ENCODE results near the gene DAB2.

DAB2 gene

GRCh38 chr5:39452846-39453245, 28.1 kb upstream of the DAB2 start:
- ChIA-PET POLR2A (no interaction called here), CTCF (interaction anchor here (0.8 kb wide), 1 partner anchor 12 kb away, joined by 3 read pairs; no protein-coding TSS in a partner anchor)
- Histone ChIP-seq H3K27ac (ENCODE audit: extremely low read depth, low read depth, low read length) (no peak overlapping the region), H3K4me3 (ENCODE audit: low read depth, low read length) (no peak overlapping the region), H3K4me1 (ENCODE audit: control insufficient read depth, insufficient read depth, low read length) (no peaks in the 10 kb centered on the region), H3K9me3 (ENCODE audit: control insufficient read depth, insufficient read depth, low read depth, low read length) (no peaks in the 10 kb centered on the region), H3K36me3 (ENCODE audit: control insufficient read depth in 2 of 2, insufficient read depth in 1 of 2, low read length in 2 of 2) (no peaks in the 10 kb centered on the region)
- no peak for TF ChIP-seq ZNF16 (tag by site-specific recombination; IDR thresholded peaks at IDR 0.05; ENCODE audit: low read depth)

- TF ChIP-seq ZNF658 (tag by site-specific recombination; IDR thresholded peaks at IDR 0.05) (no peak), ZNF175 (tag by site-specific recombination; IDR thresholded peaks at IDR 0.05) (no peak), ZNF157 (tag by site-specific recombination; IDR thresholded peaks at IDR 0.05) (no peak), ZNF248 (tag by site-specific recombination; IDR thresholded peaks at IDR 0.05) (no peak), ZNF133 (tag by site-specific recombination; IDR thresholded peaks at IDR 0.05) (no peak), ZSCAN4 (tag by site-specific recombination; IDR thresholded peaks at IDR 0.05) (peak; percentile 54; the same call in 1 of the 2 replicates), GLIS2 (tag by site-specific recombination; IDR thresholded peaks at IDR 0.05) (no peak), ZSCAN30 (tag by site-specific recombination; IDR thresholded peaks at IDR 0.05) (no peak)
- no peaks in the 10 kb centered on the region for H3K36me3 ChIP-seq (ENCODE audit: control insufficient read depth in 2 of 2, insufficient read depth in 1 of 2, low read length in 2 of 2)
- POLR2A ChIA-PET, result no interaction called here
- no peaks in the 10 kb centered on the region for H3K9me3 ChIP-seq (ENCODE audit: control insufficient read depth, insufficient read depth, low read depth, low read length)
- no peaks in the 10 kb centered on the region for H3K4me1 ChIP-seq (ENCODE audit: control insufficient read depth, insufficient read depth, low read length)
- no peak overlapping the region for H3K27ac ChIP-seq (ENCODE audit: extremely low read depth, low read depth, low read length)
- CTCF ChIA-PET, result interaction anchor here (0.6 to 0.7 kb wide), 4 partner anchors 12 to 75 kb away, joined by 3 to 4 read pairs (median 3); partner anchors contain the start of gene DAB2
- no peak overlapping the region for H3K4me3 ChIP-seq (ENCODE audit: low read depth, low read length)
Measured at GRCh38 chr5:39451276-39451941, 26.6 kb upstream of the DAB2 start.

GRCh38 chr5:39450487-39450886, 25.7 kb upstream of the DAB2 start:
- Histone ChIP-seq H3K4me3 (ENCODE audit: low read depth, low read length) (no peak overlapping the region), H3K36me3 (ENCODE audit: control insufficient read depth in 2 of 2, insufficient read depth in 1 of 2, low read length in 2 of 2) (no peaks in the 10 kb centered on the region), H3K27ac (ENCODE audit: extremely low read depth, low read depth, low read length) (no peak overlapping the region), H3K4me1 (ENCODE audit: control insufficient read depth, insufficient read depth, low read length) (no peaks in the 10 kb centered on the region), H3K9me3 (ENCODE audit: control insufficient read depth, insufficient read depth, low read depth, low read length) (no peaks in the 10 kb centered on the region)
- POLR2A ChIA-PET, result no interaction called here
- CTCF ChIA-PET, result no interaction called here
- no peak for TF ChIP-seq ZBTB8A (tag by site-specific recombination; IDR thresholded peaks at IDR 0.05)
- no peak for TF ChIP-seq ZSCAN30 (tag by site-specific recombination; IDR thresholded peaks at IDR 0.05)
- TF ChIP-seq ZNF175 (tag by site-specific recombination; IDR thresholded peaks at IDR 0.05), result no peak
- no peak for TF ChIP-seq ZBTB48 (tag by site-specific recombination; IDR thresholded peaks at IDR 0.05)
- no peak for TF ChIP-seq ZNF530 (tag by site-specific recombination; IDR thresholded peaks at IDR 0.05; ENCODE audit: low read depth)
- no peak for TF ChIP-seq ZNF202 (tag by site-specific recombination; IDR thresholded peaks at IDR 0.05; ENCODE audit: borderline replicate concordance)

- Histone ChIP-seq H3K36me3 (ENCODE audit: control insufficient read depth in 2 of 2, insufficient read depth in 1 of 2, low read length in 2 of 2) (no peaks in the 10 kb centered on the region), H3K9me3 (ENCODE audit: control insufficient read depth, insufficient read depth, low read depth, low read length) (no peaks in the 10 kb centered on the region), H3K4me1 (ENCODE audit: control insufficient read depth, insufficient read depth, low read length) (no peaks in the 10 kb centered on the region), H3K4me3 (ENCODE audit: low read depth, low read length) (no peak overlapping the region), H3K27ac (ENCODE audit: extremely low read depth, low read depth, low read length) (no peak overlapping the region)
- ChIA-PET POLR2A (no interaction called here), CTCF (interaction anchor here (0.5 to 0.7 kb wide), 2 partner anchors 99 to 334 kb away, joined by 3 read pairs; no protein-coding TSS in a partner anchor)
- no peak for TF ChIP-seq ELK4 (IDR thresholded peaks at IDR 0.05; ENCODE audit: borderline replicate concordance, low read depth, low read length)
- TF ChIP-seq ZNF623 (tag by site-specific recombination; IDR thresholded peaks at IDR 0.05), result no peak
- TF ChIP-seq ZNF558 (tag by site-specific recombination; IDR thresholded peaks at IDR 0.05), result no peak
- TF ChIP-seq ZNF16 (tag by site-specific recombination; IDR thresholded peaks at IDR 0.05; ENCODE audit: low read depth), result no peak
- no peak for TF ChIP-seq ZNF335 (tag by site-specific recombination; conservative IDR thresholded peaks at IDR 0.05)
- TF ChIP-seq ZSCAN18 (tag by site-specific recombination; IDR thresholded peaks at IDR 0.05), result no peak
- TF ChIP-seq ZNF473 (tag by site-specific recombination; IDR thresholded peaks at IDR 0.05), result no peak
- no peak for TF ChIP-seq REST (tag by site-specific recombination; IDR thresholded peaks at IDR 0.05)
- no peak for TF ChIP-seq ZIC2 (tag by site-specific recombination; IDR thresholded peaks at IDR 0.05)
Measured at GRCh38 chr5:39449591-39449990, 24.8 kb upstream of the DAB2 start.

Measured in HEK293 (cell line).